Loucy (cell line): Measurements from ENCODE around the gene RDH8.
"Not testable (repeated sequence)": the region's sequence is repeated elsewhere in the genome, so short reads cannot be mapped to it uniquely, and the experiment has no call there.

ENCODE experiments used
- CTCF ChIP-seq: fragments of 200-600 bp; sonication (generic); conservative IDR thresholded peaks from 2 replicates; pipeline ENCODE4 v1.5.1; 2014; ENCODE audit warnings: mild to moderate bottlenecking, antibody characterized with exemption, low read length
- EZH2phosphoT487 ChIP-seq: fragments of 200-600 bp; IDR thresholded peaks from 2 replicates; pipeline ENCODE4 v1.6.1; 2018; ENCODE audit warnings: antibody characterized with exemption, mild to moderate bottlenecking, moderate library complexity, borderline replicate concordance

- TF ChIP-seq CTCF, EZH2phosphoT487: not testable (repeated sequence)
Measured at GRCh38 chr19:10023096-10023495, 9.8 kb downstream of the RDH8 start.
